Activated T-cell treated with anti-CD3 and anti-CD28 coated beads, Interleukin-2, amount 50 U/mL, for 24 hours (primary cell): ENCODE measurements around the gene PIGL.
"Not testable (repeated sequence)": the region's sequence is repeated elsewhere in the genome, so short reads cannot be mapped to it uniquely, and the experiment has no call there.

ENCODE experiments used
- DNase-seq: peaks from one replicate; pipeline ENCODE4 v3.0.0-alpha.2; 2020
- H3K27ac Mint-ChIP-seq: 2 replicates; pipeline ENCODE4 v1.8.0; 2020; ENCODE audit warnings: mild to moderate bottlenecking, mixed read lengths
- H3K27me3 Mint-ChIP-seq: 2 replicates; pipeline ENCODE4 v1.8.0; 2020; ENCODE audit warnings: mixed read lengths
- H3K36me3 Mint-ChIP-seq: 2 replicates; pipeline ENCODE4 v1.8.0; 2020; ENCODE audit warnings: low read depth, mixed read lengths
- H3K4me1 Mint-ChIP-seq: 2 replicates; pipeline ENCODE4 v1.8.0; 2020; ENCODE audit warnings: low read depth, mixed read lengths
- H3K4me3 Mint-ChIP-seq: 2 replicates; pipeline ENCODE4 v1.8.0; 2020; ENCODE audit warnings: mild to moderate bottlenecking, moderate library complexity, mixed read lengths
- H3K9me3 Mint-ChIP-seq: 2 replicates; pipeline ENCODE4 v1.8.0; 2020; ENCODE audit warnings: mixed read lengths

Gene PIGL

DNA sequence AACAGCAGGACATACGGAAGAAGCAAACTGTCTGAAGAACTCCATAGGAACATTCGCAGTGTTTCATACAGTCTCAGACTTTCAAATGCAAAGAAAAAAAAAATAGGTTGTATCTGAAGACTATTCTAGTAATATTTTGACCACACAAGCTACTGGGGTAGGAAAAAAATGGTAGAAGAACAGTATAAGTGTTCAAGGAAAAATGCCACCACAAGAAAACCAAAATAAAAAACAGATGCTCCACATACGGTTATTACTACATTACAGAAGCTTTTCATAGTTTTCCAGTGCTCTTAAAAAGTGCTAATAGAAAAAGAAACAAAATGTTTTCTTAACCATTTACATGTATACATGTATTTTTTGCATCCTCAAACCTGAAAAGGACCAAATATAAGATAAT, 5.4 kb upstream of the PIGL start:
- H3K9me3 Mint-ChIP-seq = no peaks in the 10 kb centered on the region
- no peaks in the 10 kb centered on the region for H3K27me3 Mint-ChIP-seq
- H3K27ac Mint-ChIP-seq = peak overlapping the region; percentile 40
- peaks cover 14% of the 10 kb centered on the region for H3K36me3 Mint-ChIP-seq
- H3K4me1 Mint-ChIP-seq = peaks cover 42% of the 10 kb centered on the region
- DNase-seq = no peak
- no peak overlapping the region for H3K4me3 Mint-ChIP-seq

GRCh38 chr17:16212793-16213192, 4.2 kb upstream of the PIGL start:
- Mint-ChIP-seq H3K36me3 (peaks cover 25% of the 10 kb centered on the region), H3K27ac (peak overlapping the region; percentile 47), H3K4me1 (peaks cover 42% of the 10 kb centered on the region), H3K4me3 (peak overlapping the region; percentile 98), H3K27me3 (no peaks in the 10 kb centered on the region), H3K9me3 (no peaks in the 10 kb centered on the region)
- DNase-seq = no peak

DNA sequence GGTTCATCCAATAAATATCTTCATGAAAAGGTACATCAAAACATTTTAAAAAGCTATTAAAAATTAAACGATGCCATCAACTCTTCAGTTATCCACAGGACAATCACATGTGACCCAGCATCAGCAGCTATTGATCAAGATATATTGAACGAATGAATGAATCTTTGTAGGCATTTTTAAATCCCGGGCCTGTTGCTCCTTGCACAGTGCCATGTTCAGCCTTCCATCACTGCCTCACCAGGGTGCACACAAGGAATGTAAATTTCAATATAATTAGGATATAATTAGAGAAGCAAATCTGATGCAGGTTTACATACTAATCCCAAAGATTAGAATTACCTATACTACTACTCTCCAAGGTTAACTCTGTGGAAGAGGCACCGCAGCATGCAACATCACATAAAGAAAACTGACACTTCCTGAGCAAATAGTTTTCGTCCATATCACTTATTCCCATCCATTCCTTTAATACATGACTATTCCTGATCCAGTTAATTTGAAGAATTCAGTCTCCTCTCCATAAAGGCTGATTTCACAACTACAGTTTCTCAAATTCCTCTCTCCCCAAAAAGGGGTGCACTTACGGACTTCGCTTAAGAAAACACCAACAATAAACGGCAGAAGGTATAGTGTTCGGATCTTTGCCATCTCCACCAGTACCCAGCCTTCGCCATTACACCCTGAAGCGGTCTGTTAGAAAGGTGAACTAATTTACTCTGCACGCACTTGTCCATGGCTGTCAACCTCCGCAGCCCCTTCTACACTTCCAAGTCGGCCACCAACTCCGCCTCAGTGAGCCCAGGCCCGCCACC, 2.6 kb upstream of the PIGL start:
- H3K9me3 Mint-ChIP-seq = no peaks in the 10 kb centered on the region
- H3K4me1 Mint-ChIP-seq = peaks cover 45% of the 10 kb centered on the region
- peak overlapping the region; percentile 98 for H3K4me3 Mint-ChIP-seq
- peaks cover 33% of the 10 kb centered on the region for H3K36me3 Mint-ChIP-seq
- DNase-seq = no peak
- H3K27me3 Mint-ChIP-seq = no peaks in the 10 kb centered on the region
- H3K27ac Mint-ChIP-seq = peak overlapping the region; percentile 90

DNA sequence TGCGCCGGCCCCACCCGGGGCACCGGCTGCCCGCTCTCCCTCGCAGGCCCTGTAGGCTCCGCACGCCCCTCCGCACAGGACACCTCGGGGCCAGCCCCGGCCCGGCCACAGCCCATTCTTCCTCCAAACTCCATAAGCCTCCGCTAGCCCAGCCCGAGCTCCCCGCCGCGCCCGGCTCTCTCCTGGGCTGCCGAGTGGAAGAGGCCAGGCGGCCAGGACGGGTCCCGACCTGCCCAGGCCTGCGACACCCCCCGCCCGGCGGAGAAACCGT, 2.1 kb upstream of the PIGL start:
- H3K9me3 Mint-ChIP-seq = no peaks in the 10 kb centered on the region

DNA sequence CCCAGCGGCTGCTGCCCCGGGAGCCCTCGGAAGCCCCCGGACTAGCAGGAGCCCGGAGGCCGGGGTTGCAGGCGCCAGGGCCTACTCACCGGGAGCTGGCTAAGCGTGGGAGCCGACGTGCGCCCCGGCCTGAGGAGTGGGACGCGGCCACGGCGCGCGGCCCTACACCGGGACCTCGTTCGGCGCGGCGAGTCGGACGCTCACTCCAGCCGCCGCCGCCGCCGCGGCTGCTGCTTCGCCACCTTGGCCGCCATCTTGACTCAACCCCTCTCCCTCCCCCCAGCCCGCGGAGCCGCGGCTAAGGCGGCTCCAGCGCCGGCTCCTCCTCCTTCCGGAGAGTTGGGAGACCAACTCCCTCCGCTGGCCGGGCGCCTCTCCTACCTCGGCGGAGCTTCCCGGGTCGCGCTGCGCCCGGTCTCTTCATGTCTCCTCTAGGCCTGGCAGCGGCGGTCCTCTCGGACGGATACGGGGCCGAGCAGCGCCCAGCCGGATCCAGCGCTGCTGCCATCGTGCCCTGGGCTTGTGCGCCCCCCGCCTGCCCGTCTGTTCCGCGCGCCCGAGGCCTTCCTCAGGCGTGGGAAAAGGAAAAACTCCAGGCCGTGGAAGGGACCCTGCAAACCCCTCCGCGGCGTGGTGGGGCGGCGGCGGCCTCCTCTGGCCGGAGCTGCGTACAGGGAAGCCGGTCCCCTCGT, 1.6 kb upstream of the PIGL start, which contains the start of gene NCOR1:
TSS of gene NCOR1 (minus strand) at position 262 of the 692 bp plus-strand sequence. CDS start 20,965 bp downstream, outside the sequence.
- H3K4me3 Mint-ChIP-seq = peak within 1 kb of the TSS; percentile 98
- H3K9me3 Mint-ChIP-seq = no peaks in the 10 kb centered on the region
- H3K27me3 Mint-ChIP-seq = no peaks in the 10 kb centered on the region
- peak within 1 kb of the TSS; percentile 96 for H3K27ac Mint-ChIP-seq
- DNase-seq = peak; percentile 93
- H3K4me1 Mint-ChIP-seq = peaks cover 45% of the 10 kb centered on the region
- H3K36me3 Mint-ChIP-seq = peaks cover 33% of the 10 kb centered on the region

More for the DNA sequence above, 2.1 kb upstream of the PIGL start:
- Mint-ChIP-seq H3K36me3 (peaks cover 33% of the 10 kb centered on the region), H3K4me1 (peaks cover 45% of the 10 kb centered on the region), H3K4me3 (peak overlapping the region; percentile 98), H3K27me3 (no peaks in the 10 kb centered on the region), H3K27ac (peak overlapping the region; percentile 90)
- DNase-seq = no peak

DNA sequence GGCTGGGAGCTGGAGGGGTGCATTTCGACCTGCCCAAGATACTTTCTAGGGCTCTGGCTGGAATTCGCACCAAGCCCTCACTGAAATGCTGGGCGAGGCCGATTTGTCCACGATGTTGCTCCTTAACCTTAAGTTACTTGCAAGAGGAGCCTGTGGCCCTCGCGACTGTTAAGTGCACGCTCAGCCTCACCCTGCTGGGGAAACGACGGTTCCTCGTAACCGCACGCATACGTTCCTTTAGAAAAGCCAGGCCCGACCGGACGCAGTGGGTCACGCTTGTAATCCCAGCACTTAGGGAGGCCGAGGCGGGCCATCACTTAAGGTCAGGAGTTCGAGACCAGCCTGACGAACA, 1.1 kb upstream of the PIGL start:
- H3K4me3 Mint-ChIP-seq = peak overlapping the region; percentile 98
- no peaks in the 10 kb centered on the region for H3K27me3 Mint-ChIP-seq
- no peak for DNase-seq
- no peaks in the 10 kb centered on the region for H3K9me3 Mint-ChIP-seq
- H3K4me1 Mint-ChIP-seq = peaks cover 44% of the 10 kb centered on the region
- H3K36me3 Mint-ChIP-seq = peaks cover 36% of the 10 kb centered on the region
- H3K27ac Mint-ChIP-seq = peak overlapping the region; percentile 96

DNA sequence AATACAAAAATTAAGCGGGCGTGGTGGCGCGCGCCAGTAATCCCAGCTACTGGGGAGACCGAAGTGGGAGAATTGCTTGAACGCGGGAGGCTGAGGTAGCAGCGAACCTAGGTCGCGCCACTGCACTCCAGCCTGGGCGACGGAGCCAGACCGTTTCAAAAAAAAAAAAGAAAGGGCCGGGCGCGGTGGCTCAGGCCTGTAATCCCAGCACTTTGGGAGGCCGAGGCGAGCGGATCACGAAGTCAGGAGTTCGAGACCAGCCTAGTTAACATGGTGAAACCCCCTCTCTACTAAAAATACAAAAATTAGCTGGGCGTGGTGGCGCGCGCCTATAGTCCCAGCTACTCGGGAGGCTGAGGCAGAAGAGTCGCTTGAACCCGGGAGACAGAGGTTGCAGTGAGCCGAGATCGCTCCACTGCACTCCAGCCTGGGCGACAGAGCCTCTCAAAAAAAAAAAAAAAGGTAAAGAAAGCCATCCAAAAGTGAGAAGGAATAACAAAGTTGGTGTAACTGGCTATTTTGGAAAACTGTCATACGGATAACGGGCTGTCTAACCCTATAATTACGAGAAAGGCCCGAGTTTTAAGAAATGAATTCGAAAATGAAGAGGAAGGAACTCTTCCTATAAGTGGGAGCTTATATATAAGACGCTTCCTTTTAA, 539 bp upstream of the PIGL start:
- Mint-ChIP-seq H3K36me3 (peaks cover 36% of the 10 kb centered on the region), H3K27ac (peak overlapping the region; percentile 96), H3K4me1 (peaks cover 41% of the 10 kb centered on the region), H3K4me3 (peak overlapping the region; percentile 98)
- H3K27me3 Mint-ChIP-seq, H3K9me3 Mint-ChIP-seq, DNase-seq: not testable (repeated sequence)

DNA sequence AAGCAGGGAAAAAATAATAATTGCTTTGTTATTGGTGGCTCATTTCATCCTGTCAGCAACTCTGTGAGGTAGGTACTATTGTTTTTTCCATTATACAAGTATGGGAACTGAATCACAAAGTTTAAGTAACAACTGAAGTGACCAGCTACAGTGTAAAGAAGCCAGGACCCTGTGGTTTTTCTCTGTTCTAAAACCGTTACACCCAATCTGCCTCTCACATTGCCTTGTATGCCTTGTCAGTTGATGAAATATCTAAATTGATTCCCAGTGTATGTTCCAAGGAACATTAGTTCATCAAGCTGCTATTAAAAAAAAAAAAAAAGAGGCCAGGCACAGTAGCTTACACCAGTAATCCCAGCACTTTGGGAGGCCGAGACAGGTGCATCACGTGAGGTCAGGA, 5.4 kb downstream of the PIGL start:
- Mint-ChIP-seq H3K27me3 (no peaks in the 10 kb centered on the region), H3K36me3 (peaks cover 67% of the 10 kb centered on the region), H3K4me3 (no peak overlapping the region), H3K9me3 (no peaks in the 10 kb centered on the region), H3K4me1 (peaks cover 29% of the 10 kb centered on the region), H3K27ac (no peak overlapping the region)
- DNase-seq = no peak

- peaks cover 61% of the 10 kb centered on the region for H3K36me3 Mint-ChIP-seq
- peak overlapping the region; percentile 90 for H3K27ac Mint-ChIP-seq
- H3K4me3 Mint-ChIP-seq = peak overlapping the region; percentile 41
- DNase-seq, H3K27me3 Mint-ChIP-seq, H3K9me3 Mint-ChIP-seq: not testable (repeated sequence)
- peaks cover 38% of the 10 kb centered on the region for H3K4me1 Mint-ChIP-seq
Measured at GRCh38 chr17:16229912-16230561, 13.0 kb downstream of the PIGL start.

DNA sequence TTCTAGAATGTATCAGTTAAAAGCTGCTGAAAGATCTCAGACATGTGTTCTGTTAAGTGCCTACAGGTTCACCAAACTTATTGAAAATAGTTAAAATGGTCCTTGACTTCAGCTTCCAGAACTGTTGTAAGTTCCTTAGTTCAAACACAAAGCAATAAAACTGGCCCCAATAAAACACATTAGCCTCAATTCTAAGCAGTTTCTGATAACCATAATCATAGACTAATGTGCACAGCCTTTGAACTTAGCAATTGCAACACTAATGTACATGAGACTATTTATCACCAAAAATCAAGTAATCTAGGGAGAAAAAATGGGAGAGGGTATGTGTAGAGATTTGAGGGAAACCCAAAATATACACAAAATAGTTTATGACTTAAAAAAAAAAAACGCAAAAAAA, 15.4 kb downstream of the PIGL start:
- Mint-ChIP-seq H3K4me1 (peaks cover 27% of the 10 kb centered on the region), H3K27me3 (no peaks in the 10 kb centered on the region), H3K9me3 (no peaks in the 10 kb centered on the region), H3K27ac (no peak overlapping the region), H3K4me3 (no peak overlapping the region), H3K36me3 (peaks cover 58% of the 10 kb centered on the region)
- DNase-seq = no peak

GRCh38 chr17:16239931-16240330, 22.9 kb downstream of the PIGL start:
- DNase-seq = no peak
- Mint-ChIP-seq H3K27ac (no peak overlapping the region), H3K36me3 (peaks cover 45% of the 10 kb centered on the region), H3K4me1 (peaks cover 17% of the 10 kb centered on the region), H3K4me3 (no peak overlapping the region), H3K9me3 (no peaks in the 10 kb centered on the region), H3K27me3 (no peaks in the 10 kb centered on the region)

DNA sequence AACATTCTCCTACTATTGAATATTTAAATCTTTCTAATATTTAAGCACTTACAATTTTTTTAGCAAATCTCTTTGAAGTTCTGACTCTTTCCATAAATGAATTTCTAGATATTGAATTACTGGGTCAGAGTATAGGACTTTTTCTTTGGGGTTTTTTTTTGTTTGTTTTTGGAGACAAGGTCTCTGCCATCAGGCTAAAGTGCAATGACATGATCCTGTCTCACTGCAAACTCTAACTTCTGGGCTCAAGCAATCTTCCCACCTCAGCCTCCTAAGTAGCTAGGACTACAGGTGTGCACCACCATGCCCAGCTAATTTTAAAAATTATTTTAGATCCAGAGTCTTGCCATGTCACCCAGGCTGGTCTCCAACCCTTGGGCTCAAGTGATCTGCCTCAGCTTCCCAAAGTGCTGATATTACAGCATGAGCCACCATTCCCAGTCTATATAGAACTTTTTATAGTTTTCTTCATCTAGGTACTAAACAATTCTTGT, 24.9 kb downstream of the PIGL start:
- H3K9me3 Mint-ChIP-seq = no peaks in the 10 kb centered on the region
- no peaks in the 10 kb centered on the region for H3K27me3 Mint-ChIP-seq
- no peak for DNase-seq
- H3K27ac Mint-ChIP-seq = no peak overlapping the region
- no peak overlapping the region for H3K4me3 Mint-ChIP-seq
- peaks cover 16% of the 10 kb centered on the region for H3K4me1 Mint-ChIP-seq
- H3K36me3 Mint-ChIP-seq = peaks cover 31% of the 10 kb centered on the region

GRCh38 chr17:16243385-16243784, 26.4 kb downstream of the PIGL start:
- Mint-ChIP-seq H3K27ac (no peak overlapping the region), H3K4me3 (no peak overlapping the region), H3K27me3 (no peaks in the 10 kb centered on the region), H3K4me1 (peaks cover 16% of the 10 kb centered on the region), H3K36me3 (peaks cover 34% of the 10 kb centered on the region), H3K9me3 (no peaks in the 10 kb centered on the region)
- DNase-seq = no peak

DNA sequence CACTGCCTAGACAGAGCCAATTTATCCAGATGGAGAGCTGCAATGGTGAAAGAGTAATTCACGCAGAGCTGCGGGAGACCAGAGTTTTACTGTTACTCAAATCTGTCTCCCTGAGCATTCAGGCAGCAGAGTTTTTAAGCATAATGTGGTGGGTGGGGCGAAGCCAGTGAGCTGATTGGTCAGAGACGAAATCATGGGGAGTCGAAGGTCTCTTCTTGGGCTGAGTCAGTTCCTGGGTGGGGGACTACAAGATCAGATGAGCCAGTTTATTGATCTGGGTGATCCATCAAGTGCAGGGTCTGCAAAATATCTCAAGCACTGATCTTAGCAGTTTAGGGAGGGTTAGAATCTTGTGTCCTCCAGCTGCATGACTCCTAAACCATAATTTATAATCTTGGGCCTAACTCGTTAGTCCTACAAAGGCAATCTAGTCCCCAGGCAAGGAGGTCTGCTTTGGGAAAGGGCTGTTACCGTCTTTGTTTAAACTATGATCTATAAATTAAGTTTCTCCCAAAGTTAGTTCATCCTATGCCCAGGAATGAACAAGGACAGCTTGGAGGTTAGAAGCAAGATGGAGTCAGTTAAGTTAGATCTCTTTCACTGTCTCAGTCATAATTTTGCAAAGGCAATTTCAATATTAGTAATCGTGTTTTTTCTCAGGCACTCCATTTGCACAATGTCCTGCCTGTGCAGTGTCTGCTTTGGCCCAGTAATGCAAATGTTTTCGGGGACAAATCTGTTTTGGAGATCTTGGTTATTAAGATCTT, 27.0 kb downstream of the PIGL start:
- no peak for DNase-seq
- Mint-ChIP-seq H3K27ac (peak overlapping the region; percentile 17), H3K9me3 (no peaks in the 10 kb centered on the region), H3K27me3 (no peaks in the 10 kb centered on the region), H3K36me3 (peaks cover 40% of the 10 kb centered on the region), H3K4me1 (peaks cover 16% of the 10 kb centered on the region), H3K4me3 (no peak overlapping the region)
